ENCODE measurements around the gene TMEM192. TPM values are rescaled to one million over a fixed set of nuclear protein-coding genes. Genes with fewer than 3 reads are reported as not detected.
"Not testable (repeated sequence)": the region's sequence is repeated elsewhere in the genome, so short reads cannot be mapped to it uniquely, and the experiment has no call there.

The TMEM192 gene
- total RNA-seq, 2 experiments from 2014 or later, result 4.6 to 4.7 TPM

- intact Hi-C loops (cut with DNase I, micrococcal nuclease), result loop anchor here (5.0 to 10.0 kb wide), 4 partner anchors 197 to 965 kb away; partner anchors contain the start of gene MSMO1 (in 1 of the 2)
- CTCF ChIA-PET, result interaction anchor here (0.5 to 1.8 kb wide), 2 partner anchors 8 to 22 kb away, joined by 4 to 10 read pairs; no protein-coding TSS in a partner anchor
- H3K4me3 Mint-ChIP-seq, result no peak overlapping the region
- Histone ChIP-seq H3K27me3 (ENCODE audit: control insufficient read depth in 1 of 2, insufficient read depth in 2 of 2, low read length in 2 of 2) (peaks cover 0 to 2% of the 10 kb centered on the region in 2 experiments), H3K36me3 (ENCODE audit: insufficient read depth, low read length) (no peaks in the 10 kb centered on the region), H3K27ac (ENCODE audit: low read depth in 1 of 2, low read length in 2 of 2) (no peak overlapping the region), H3K4me1 (ENCODE audit: insufficient read depth, low read length) (no peaks in the 10 kb centered on the region), H3K4me3 (ENCODE audit: low read length) (no peak overlapping the region), H3K9me3 (ENCODE audit: control insufficient read depth in 1 of 2, insufficient read depth in 1 of 2, low read length in 2 of 2) (no peaks in the 10 kb centered on the region)
- H3K27me3 Mint-ChIP-seq, result peaks cover 39% of the 10 kb centered on the region
- H3K36me3 Mint-ChIP-seq (ENCODE audit: low read depth), result no peaks in the 10 kb centered on the region
- no peaks in the 10 kb centered on the region for H3K9me3 Mint-ChIP-seq
- POLR2A ChIA-PET, result no interaction called here
- DNase-seq (no peak), ATAC-seq (ENCODE audit: poor library complexity) (no peak)
- H3K27ac Mint-ChIP-seq, result no peak overlapping the region
- TF ChIP-seq CTCF (IDR thresholded peaks at IDR 0.05), result no peak
- no peaks in the 10 kb centered on the region for H3K4me1 Mint-ChIP-seq (ENCODE audit: low read depth)
Measured at GRCh38 chr4:165129924-165130323, 17.3 kb upstream of the TMEM192 start.

DNA sequence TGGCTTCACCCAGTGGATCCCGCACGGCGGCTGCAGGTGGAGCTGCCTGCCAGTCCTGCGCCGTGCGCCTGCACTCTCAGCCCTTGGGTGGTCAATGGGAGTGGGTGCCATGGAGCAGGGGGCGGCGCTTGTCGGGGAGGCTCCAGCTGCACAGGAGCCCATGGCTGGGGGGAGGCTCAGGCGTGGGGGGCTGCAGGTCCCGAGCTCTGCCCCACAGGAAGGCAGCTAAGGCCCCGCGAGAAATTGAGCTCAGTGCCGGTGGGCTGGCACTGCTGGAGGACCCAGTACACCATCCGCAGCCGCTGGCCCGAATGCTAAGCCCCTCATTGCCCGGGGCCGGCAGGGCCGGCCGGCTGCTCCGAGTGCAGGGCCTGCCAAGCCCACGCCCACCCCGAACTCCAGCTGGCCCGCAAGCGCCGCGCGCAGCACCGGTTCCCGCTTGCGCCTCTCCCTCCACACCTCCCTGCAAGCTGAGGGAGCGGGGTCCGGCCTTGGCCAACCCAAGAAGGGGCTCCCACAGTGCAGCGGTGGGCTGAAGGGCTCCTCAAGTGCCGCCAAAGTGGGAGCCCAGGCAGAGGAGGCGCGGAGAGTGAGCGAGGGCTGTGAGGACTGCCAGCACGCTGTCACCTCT, 13.3 kb upstream of the TMEM192 start:
- H3K27me3 Mint-ChIP-seq, result peaks cover 32% of the 10 kb centered on the region
- DNase-seq; H3K4me3 Mint-ChIP-seq; ATAC-seq (ENCODE audit: poor library complexity); H3K27ac ChIP-seq (ENCODE audit: low read depth in 1 of 2, low read length in 2 of 2); H3K4me1 Mint-ChIP-seq (ENCODE audit: low read depth); H3K9me3 Mint-ChIP-seq; H3K36me3 Mint-ChIP-seq (ENCODE audit: low read depth); H3K36me3 ChIP-seq (ENCODE audit: insufficient read depth, low read length); H3K27me3 ChIP-seq (ENCODE audit: control insufficient read depth in 1 of 2, insufficient read depth in 2 of 2, low read length in 2 of 2); H3K4me1 ChIP-seq (ENCODE audit: insufficient read depth, low read length); H3K9me3 ChIP-seq (ENCODE audit: control insufficient read depth in 1 of 2, insufficient read depth in 1 of 2, low read length in 2 of 2); intact Hi-C loops (cut with DNase I, micrococcal nuclease); CTCF ChIA-PET; H3K4me3 ChIP-seq (ENCODE audit: low read length); H3K27ac Mint-ChIP-seq: not testable (repeated sequence)
- POLR2A ChIA-PET, result interaction anchor here (1.3 kb wide), 1 partner anchor 13 kb away, joined by 3 read pairs; the partner anchor contains the start of gene TMEM192

DNA sequence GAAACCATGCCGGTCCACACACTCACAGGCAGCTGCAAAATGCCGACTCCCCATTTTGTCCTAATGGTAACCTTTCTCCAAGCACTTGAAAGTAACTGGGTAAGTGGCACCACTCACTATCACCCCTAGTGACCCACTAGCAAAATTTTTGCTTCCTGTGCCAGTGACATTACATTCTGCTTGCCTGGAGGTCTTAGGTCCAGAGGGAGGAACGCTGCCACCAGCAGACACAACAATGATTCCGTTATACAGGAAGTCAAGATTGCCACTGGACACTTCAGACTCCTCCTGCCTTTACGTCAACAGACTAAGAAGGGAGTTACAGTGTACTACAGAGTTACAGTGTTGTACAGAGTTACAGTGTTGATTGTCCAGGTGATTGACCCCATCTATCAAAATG, 11.8 kb upstream of the TMEM192 start:
- no peak for ATAC-seq (ENCODE audit: poor library complexity)
- H3K4me1 Mint-ChIP-seq (ENCODE audit: low read depth), result no peaks in the 10 kb centered on the region
- no peak overlapping the region for H3K27ac Mint-ChIP-seq

More for the DNA sequence above, 11.8 kb upstream of the TMEM192 start:
- intact Hi-C loops (cut with DNase I, micrococcal nuclease), result no loop called here
- H3K4me3 ChIP-seq (ENCODE audit: low read length), result no peak overlapping the region
- Mint-ChIP-seq H3K36me3 (ENCODE audit: low read depth) (no peaks in the 10 kb centered on the region), H3K9me3 (no peaks in the 10 kb centered on the region), H3K27me3 (peaks cover 37% of the 10 kb centered on the region), H3K4me3 (peak overlapping the region; percentile 30)
- H3K9me3 ChIP-seq (ENCODE audit: control insufficient read depth in 1 of 2, insufficient read depth in 1 of 2, low read length in 2 of 2), result no peaks in the 10 kb centered on the region
- H3K4me1 ChIP-seq (ENCODE audit: insufficient read depth, low read length), result no peaks in the 10 kb centered on the region
- ChIA-PET POLR2A (interaction anchor here (1.3 kb wide), 1 partner anchor 12 kb away, joined by 3 read pairs; the partner anchor contains the start of gene TMEM192), CTCF (no interaction called here)
- H3K36me3 ChIP-seq (ENCODE audit: insufficient read depth, low read length), result no peaks in the 10 kb centered on the region
- DNase-seq, result no peak
- no peak for TF ChIP-seq CTCF (IDR thresholded peaks at IDR 0.05)
- H3K27ac ChIP-seq (ENCODE audit: low read depth in 1 of 2, low read length in 2 of 2), result no peak overlapping the region
- peaks cover 0 to 6% of the 10 kb centered on the region in 2 experiments for H3K27me3 ChIP-seq (ENCODE audit: control insufficient read depth in 1 of 2, insufficient read depth in 2 of 2, low read length in 2 of 2)

Data from CD4-positive, alpha-beta T cell (primary cell).